Right ventricle myocardium inferior (tissue), 1 donor: ENCODE measurements around the gene SNX12. TPM values are rescaled to one million over a fixed set of nuclear protein-coding genes. Genes with fewer than 3 reads are reported as not detected.

Experiments
- total RNA-seq: library from RNA; stranded (reverse); fragmentation: NEBNext Ultra II Directional; extraction: Animal tissue kit (Norgen Biotek cat#: 25700); gene quantifications from one replicate; pipeline ENCODE4 v1.2.1, GENCODE V29; 2021
- donor health status: DM: no; HTN: yes; CAD: no; lungs with severe emphysema.

SNX12 gene
- total RNA-seq, 1 donor from 2014 or later, result 49.5 TPM

Other genes starting within 250 kb of the SNX12 start
- not detected for gene TEX11, start 159.6 kb downstream of the SNX12 start, total RNA-seq
- not detected for gene SLC7A3, start 137.2 kb downstream of the SNX12 start, total RNA-seq
- 52.7 TPM for gene FOXO4, start 27.5 kb upstream of the SNX12 start, total RNA-seq
- not detected for gene CXorf65, start 38.4 kb upstream of the SNX12 start, total RNA-seq
- 2.8 TPM for gene IL2RG, start 43.2 kb upstream of the SNX12 start, total RNA-seq
- gene MED12, start 50.3 kb upstream of the SNX12 start, total RNA-seq, result 19.4 TPM
- 0.49 TPM for gene NLGN3, start 76.5 kb upstream of the SNX12 start, total RNA-seq
- not detected for gene GJB1, start 154.9 kb upstream of the SNX12 start, total RNA-seq
- gene ZMYM3, start 185.8 kb upstream of the SNX12 start, total RNA-seq, result 14.2 TPM
- gene NONO, start 215.3 kb upstream of the SNX12 start, total RNA-seq, result 120 TPM
- gene ITGB1BP2, start 233.4 kb upstream of the SNX12 start, total RNA-seq, result 105 TPM